Measurements from ENCODE around the gene ITIH4.

Gene ITIH4

DNA sequence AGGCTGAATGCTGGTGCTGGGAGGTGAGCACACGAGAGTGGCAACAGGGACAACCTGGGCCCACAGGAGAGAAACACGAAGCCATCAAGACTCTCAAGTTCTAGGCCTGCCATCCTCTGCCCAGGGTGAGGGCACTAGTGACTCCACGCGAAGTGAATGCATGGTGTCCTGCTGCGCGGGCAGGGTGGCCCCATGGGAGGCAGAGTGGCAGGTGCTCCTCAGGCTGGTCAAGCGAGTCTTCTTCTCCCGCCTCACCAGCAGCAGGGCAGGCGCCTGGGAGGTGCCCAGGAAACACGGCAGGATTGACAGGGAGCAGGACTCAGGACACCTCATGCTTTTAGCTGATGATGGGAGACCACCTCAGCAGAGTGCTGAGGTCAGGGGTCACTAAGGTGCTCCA is 40.0 kb upstream of the ITIH4 start:
- no peak overlapping the region for H3K27ac ChIP-seq (ENCODE audit: low read depth, low read length)
- H3K27me3 ChIP-seq (ENCODE audit: control insufficient read depth, insufficient read depth, low read length): no peaks in the 10 kb centered on the region
- H3K9ac ChIP-seq (ENCODE audit: low read depth, low read length): no peak overlapping the region
- H3K4me3 ChIP-seq (ENCODE audit: low read depth, low read length): no peak overlapping the region
- no peaks in the 10 kb centered on the region for H3K36me3 ChIP-seq (ENCODE audit: control insufficient read depth, insufficient read depth, low read length)
- H3K9me3 ChIP-seq (ENCODE audit: control insufficient read depth, insufficient read depth, low read length): peaks cover 5% of the 10 kb centered on the region; the same call in 1 of the 2 replicates
- H3K4me1 ChIP-seq (ENCODE audit: control insufficient read depth, insufficient read depth, low read length): peaks cover 10% of the 10 kb centered on the region; the same call in 1 of the 2 replicates

DNA sequence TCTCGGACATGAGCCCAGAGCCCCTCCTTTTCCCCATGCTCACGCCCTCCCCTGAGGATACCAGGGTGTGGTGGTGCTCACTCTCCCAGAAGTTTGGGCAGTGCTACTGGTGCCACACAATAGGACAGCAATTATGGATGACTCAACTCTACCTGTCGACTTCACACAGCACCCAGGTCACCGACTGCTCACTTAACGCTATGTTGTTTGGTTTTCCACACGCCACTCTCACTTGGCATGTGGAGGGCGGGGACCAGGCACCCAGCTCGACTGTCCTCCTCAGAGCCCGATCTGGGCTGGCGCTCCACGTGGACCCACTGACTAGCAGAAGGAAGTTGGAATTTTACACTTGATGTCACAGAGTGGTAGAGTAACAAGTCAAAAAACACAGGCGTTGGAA is 36.0 kb upstream of the ITIH4 start:
- H3K9me3 ChIP-seq (ENCODE audit: control insufficient read depth, insufficient read depth, low read length): peaks cover 5% of the 10 kb centered on the region; the same call in 1 of the 2 replicates
- no peaks in the 10 kb centered on the region for H3K36me3 ChIP-seq (ENCODE audit: control insufficient read depth, insufficient read depth, low read length)

DNA sequence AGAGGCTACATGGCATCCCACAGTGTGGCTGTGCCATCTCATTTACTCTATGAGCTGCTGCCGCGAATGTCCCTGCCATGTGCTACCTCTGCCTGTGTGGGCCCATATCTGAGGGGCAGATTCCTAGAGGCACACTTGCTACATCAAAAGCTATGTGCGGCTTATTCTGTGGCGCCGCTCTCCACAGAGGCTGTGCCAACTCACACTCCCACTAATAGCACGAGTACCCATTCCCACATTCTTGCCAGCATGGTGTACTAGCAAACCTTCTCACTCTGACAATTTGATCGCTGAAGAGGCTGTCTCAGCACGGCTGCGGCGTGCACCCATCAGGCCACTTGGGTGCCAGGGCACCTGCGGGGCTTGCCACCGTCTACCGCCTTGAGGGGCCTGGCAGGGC is 35.5 kb upstream of the ITIH4 start:
- H3K27me3 ChIP-seq (ENCODE audit: control insufficient read depth, insufficient read depth, low read length): no peaks in the 10 kb centered on the region
- no peak overlapping the region for H3K9ac ChIP-seq (ENCODE audit: low read depth, low read length)
- no peaks in the 10 kb centered on the region for H3K36me3 ChIP-seq (ENCODE audit: control insufficient read depth, insufficient read depth, low read length)
- no peaks in the 10 kb centered on the region for H3K4me1 ChIP-seq (ENCODE audit: control insufficient read depth, insufficient read depth, low read length)
- no peak overlapping the region for H3K4me3 ChIP-seq (ENCODE audit: low read depth, low read length)
- H3K9me3 ChIP-seq (ENCODE audit: control insufficient read depth, insufficient read depth, low read length): peaks cover 5% of the 10 kb centered on the region; the same call in 1 of the 2 replicates
- H3K27ac ChIP-seq (ENCODE audit: low read depth, low read length): no peak overlapping the region

More for the DNA sequence above, 36.0 kb upstream of the ITIH4 start:
- Histone ChIP-seq H3K9ac (ENCODE audit: low read depth, low read length) (no peak overlapping the region), H3K4me1 (ENCODE audit: control insufficient read depth, insufficient read depth, low read length) (no peaks in the 10 kb centered on the region), H3K27me3 (ENCODE audit: control insufficient read depth, insufficient read depth, low read length) (no peaks in the 10 kb centered on the region), H3K4me3 (ENCODE audit: low read depth, low read length) (no peak overlapping the region), H3K27ac (ENCODE audit: low read depth, low read length) (no peak overlapping the region)

DNA sequence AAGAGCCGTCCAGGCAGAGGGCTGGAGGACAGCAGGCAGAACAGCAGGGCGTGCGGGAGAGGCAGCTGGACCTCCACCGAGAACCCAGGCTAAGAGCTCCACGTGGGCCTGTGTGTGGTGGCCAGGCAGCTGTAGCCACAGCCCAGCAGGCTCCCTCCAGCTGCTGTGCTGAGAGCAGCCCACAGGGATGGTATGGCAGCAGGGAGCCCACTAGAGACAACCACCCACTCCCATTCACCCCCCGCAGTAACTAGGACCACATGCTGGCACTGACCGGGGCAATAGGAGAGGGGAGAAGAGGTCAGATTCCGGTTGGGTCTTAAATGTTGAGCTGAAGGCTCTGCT is 29.9 kb upstream of the ITIH4 start:
- no peaks in the 10 kb centered on the region for H3K4me1 ChIP-seq (ENCODE audit: control insufficient read depth, insufficient read depth, low read length)
- H3K36me3 ChIP-seq (ENCODE audit: control insufficient read depth, insufficient read depth, low read length): no peaks in the 10 kb centered on the region
- no peak overlapping the region for H3K27ac ChIP-seq (ENCODE audit: low read depth, low read length)
- H3K4me3 ChIP-seq (ENCODE audit: low read depth, low read length): no peak overlapping the region
- H3K9me3 ChIP-seq (ENCODE audit: control insufficient read depth, insufficient read depth, low read length): no peaks in the 10 kb centered on the region
- no peaks in the 10 kb centered on the region for H3K27me3 ChIP-seq (ENCODE audit: control insufficient read depth, insufficient read depth, low read length)
- no peak overlapping the region for H3K9ac ChIP-seq (ENCODE audit: low read depth, low read length)

GRCh38 chr3:52859686-52860423 is 29.4 kb upstream of the ITIH4 start:
- H3K27ac ChIP-seq (ENCODE audit: low read depth, low read length): no peak overlapping the region
- H3K4me1 ChIP-seq (ENCODE audit: control insufficient read depth, insufficient read depth, low read length): no peaks in the 10 kb centered on the region
- H3K9me3 ChIP-seq (ENCODE audit: control insufficient read depth, insufficient read depth, low read length): no peaks in the 10 kb centered on the region
- H3K27me3 ChIP-seq (ENCODE audit: control insufficient read depth, insufficient read depth, low read length): no peaks in the 10 kb centered on the region
- no peak overlapping the region for H3K4me3 ChIP-seq (ENCODE audit: low read depth, low read length)
- no peak overlapping the region for H3K9ac ChIP-seq (ENCODE audit: low read depth, low read length)
- H3K36me3 ChIP-seq (ENCODE audit: control insufficient read depth, insufficient read depth, low read length): no peaks in the 10 kb centered on the region

DNA sequence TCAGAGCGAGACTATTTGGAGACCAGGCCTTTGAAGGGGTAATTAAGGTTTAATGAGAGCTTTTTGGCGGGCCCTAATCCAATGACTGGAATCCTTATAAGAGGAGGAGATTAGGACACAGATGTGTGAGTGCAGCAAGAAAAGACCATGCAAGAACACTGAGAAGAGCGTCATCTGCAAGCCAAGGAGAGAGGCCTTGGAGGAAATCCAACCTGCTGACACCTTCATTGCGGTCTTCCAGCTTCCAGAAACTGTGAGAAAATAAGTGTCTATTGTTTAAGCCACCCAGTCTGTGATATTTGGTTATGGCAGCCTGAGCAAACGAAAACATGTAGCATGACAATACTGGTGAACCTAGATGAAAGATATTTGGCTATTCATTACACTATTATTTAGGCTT is 27.4 kb upstream of the ITIH4 start:
- Histone ChIP-seq H3K4me3 (ENCODE audit: low read depth, low read length) (no peak overlapping the region), H3K9me3 (ENCODE audit: control insufficient read depth, insufficient read depth, low read length) (no peaks in the 10 kb centered on the region), H3K36me3 (ENCODE audit: control insufficient read depth, insufficient read depth, low read length) (no peaks in the 10 kb centered on the region)

GRCh38 chr3:52857133-52857532 is 26.7 kb upstream of the ITIH4 start:
- H3K36me3 ChIP-seq (ENCODE audit: control insufficient read depth, insufficient read depth, low read length): peaks cover 6% of the 10 kb centered on the region
- no peaks in the 10 kb centered on the region for H3K4me1 ChIP-seq (ENCODE audit: control insufficient read depth, insufficient read depth, low read length)
- H3K9me3 ChIP-seq (ENCODE audit: control insufficient read depth, insufficient read depth, low read length): no peaks in the 10 kb centered on the region
- no peaks in the 10 kb centered on the region for H3K27me3 ChIP-seq (ENCODE audit: control insufficient read depth, insufficient read depth, low read length)
- H3K27ac ChIP-seq (ENCODE audit: low read depth, low read length): no peak overlapping the region
- H3K4me3 ChIP-seq (ENCODE audit: low read depth, low read length): no peak overlapping the region
- no peak overlapping the region for H3K9ac ChIP-seq (ENCODE audit: low read depth, low read length)

More for the DNA sequence above, 27.4 kb upstream of the ITIH4 start:
- H3K9ac ChIP-seq (ENCODE audit: low read depth, low read length): no peak overlapping the region
- H3K27ac ChIP-seq (ENCODE audit: low read depth, low read length): no peak overlapping the region
- no peaks in the 10 kb centered on the region for H3K4me1 ChIP-seq (ENCODE audit: control insufficient read depth, insufficient read depth, low read length)
- no peaks in the 10 kb centered on the region for H3K27me3 ChIP-seq (ENCODE audit: control insufficient read depth, insufficient read depth, low read length)

- Histone ChIP-seq H3K4me3 (ENCODE audit: low read depth, low read length) (no peak overlapping the region), H3K27ac (ENCODE audit: low read depth, low read length) (no peak overlapping the region), H3K36me3 (ENCODE audit: control insufficient read depth, insufficient read depth, low read length) (peaks cover 10% of the 10 kb centered on the region), H3K4me1 (ENCODE audit: control insufficient read depth, insufficient read depth, low read length) (no peaks in the 10 kb centered on the region), H3K9me3 (ENCODE audit: control insufficient read depth, insufficient read depth, low read length) (no peaks in the 10 kb centered on the region), H3K27me3 (ENCODE audit: control insufficient read depth, insufficient read depth, low read length) (no peaks in the 10 kb centered on the region), H3K9ac (ENCODE audit: low read depth, low read length) (no peak overlapping the region)
Observed at GRCh38 chr3:52856666-52857065, 26.2 kb upstream of the ITIH4 start.

GRCh38 chr3:52854013-52854412 is 23.5 kb upstream of the ITIH4 start:
- no peaks in the 10 kb centered on the region for H3K27me3 ChIP-seq (ENCODE audit: control insufficient read depth, insufficient read depth, low read length)
- no peak overlapping the region for H3K4me3 ChIP-seq (ENCODE audit: low read depth, low read length)
- H3K36me3 ChIP-seq (ENCODE audit: control insufficient read depth, insufficient read depth, low read length): peaks cover 22% of the 10 kb centered on the region
- no peak overlapping the region for H3K9ac ChIP-seq (ENCODE audit: low read depth, low read length)
- H3K27ac ChIP-seq (ENCODE audit: low read depth, low read length): no peak overlapping the region
- H3K9me3 ChIP-seq (ENCODE audit: control insufficient read depth, insufficient read depth, low read length): no peaks in the 10 kb centered on the region
- no peaks in the 10 kb centered on the region for H3K4me1 ChIP-seq (ENCODE audit: control insufficient read depth, insufficient read depth, low read length)

GRCh38 chr3:52852419-52852818 is 21.9 kb upstream of the ITIH4 start:
- Histone ChIP-seq H3K9me3 (ENCODE audit: control insufficient read depth, insufficient read depth, low read length) (no peaks in the 10 kb centered on the region), H3K4me1 (ENCODE audit: control insufficient read depth, insufficient read depth, low read length) (no peaks in the 10 kb centered on the region), H3K27me3 (ENCODE audit: control insufficient read depth, insufficient read depth, low read length) (no peaks in the 10 kb centered on the region), H3K9ac (ENCODE audit: low read depth, low read length) (no peak overlapping the region), H3K36me3 (ENCODE audit: control insufficient read depth, insufficient read depth, low read length) (peaks cover 37% of the 10 kb centered on the region), H3K27ac (ENCODE audit: low read depth, low read length) (no peak overlapping the region), H3K4me3 (ENCODE audit: low read depth, low read length) (no peak overlapping the region)

DNA sequence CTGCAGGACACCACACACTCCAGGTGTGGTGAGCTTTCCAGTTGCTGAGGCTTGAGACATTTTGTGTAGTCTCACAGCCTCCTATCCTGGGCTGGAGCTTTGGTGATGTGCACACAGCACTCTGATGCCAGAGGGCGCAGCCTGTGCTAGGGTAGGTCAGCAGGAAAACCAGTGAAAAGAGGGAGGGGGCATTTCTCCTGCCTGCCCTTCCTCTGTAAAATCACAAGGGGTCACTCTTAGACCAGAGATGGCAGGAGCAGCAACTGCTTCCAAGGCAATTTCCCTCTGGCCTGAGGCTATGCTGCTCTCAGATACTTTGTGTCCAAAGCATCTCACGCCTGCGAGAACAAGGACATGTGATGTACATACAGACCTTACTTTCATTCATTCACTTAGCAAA is 20.9 kb upstream of the ITIH4 start:
- Histone ChIP-seq H3K9ac (ENCODE audit: low read depth, low read length) (no peak overlapping the region), H3K27me3 (ENCODE audit: control insufficient read depth, insufficient read depth, low read length) (no peaks in the 10 kb centered on the region)

More for the DNA sequence above, 20.9 kb upstream of the ITIH4 start:
- peaks cover 44% of the 10 kb centered on the region for H3K36me3 ChIP-seq (ENCODE audit: control insufficient read depth, insufficient read depth, low read length)
- no peak overlapping the region for H3K4me3 ChIP-seq (ENCODE audit: low read depth, low read length)
- no peaks in the 10 kb centered on the region for H3K4me1 ChIP-seq (ENCODE audit: control insufficient read depth, insufficient read depth, low read length)
- H3K9me3 ChIP-seq (ENCODE audit: control insufficient read depth, insufficient read depth, low read length): no peaks in the 10 kb centered on the region
- H3K27ac ChIP-seq (ENCODE audit: low read depth, low read length): no peak overlapping the region

Data from HUES48 (cell line).